Activated naive CD8-positive, alpha-beta T cell treated with anti-CD3 and anti-CD28 coated beads, Interleukin-2, amount 10 ng/mL, durations not matched to agents 7 days and 5 days (primary cell): ENCODE measurements around the gene RAB3GAP1. TPM values are rescaled to one million over a fixed set of nuclear protein-coding genes. Genes with fewer than 3 reads are reported as not detected.
A peak's percentile ranks its signal among the peaks of the same experiment; 100 is the strongest.

Experiments used
- ATAC-seq: fragments of 150-1000 bp; cut with Tn5 transposase; one replicate; pipeline ENCODE4 v1.10.0; 2021; ENCODE audit warnings: low read depth, moderate library complexity
- POLR2A ChIA-PET: fragments of 350-600 bp; sonication (Branson Sonifier 250); formaldehyde crosslinking; loops from one replicate; lab custom pipeline; 2021; ENCODE audit warnings: antibody characterized with exemption; lab: Charles Lee
- DNase-seq: peaks from one replicate; pipeline ENCODE4 v3.0.0; 2021
- H3K27ac Mint-ChIP-seq: one replicate; pipeline ENCODE4 v1.8.0; 2022; ENCODE audit warnings: mild to moderate bottlenecking, mixed read lengths
- H3K27me3 Mint-ChIP-seq: one replicate; pipeline ENCODE4 v1.8.0; 2022; ENCODE audit warnings: mild to moderate bottlenecking, moderate library complexity, mixed read lengths
- H3K36me3 Mint-ChIP-seq: one replicate; pipeline ENCODE4 v1.8.0; 2021; ENCODE audit warnings: mild to moderate bottlenecking, mixed read lengths
- H3K4me1 Mint-ChIP-seq: one replicate; pipeline ENCODE4 v1.8.0; 2021; ENCODE audit warnings: mixed read lengths
- H3K4me3 Mint-ChIP-seq: one replicate; pipeline ENCODE4 v1.8.0; 2022; ENCODE audit warnings: mild to moderate bottlenecking, moderate library complexity, mixed read lengths
- H3K9me3 Mint-ChIP-seq: one replicate; pipeline ENCODE4 v1.8.0; 2021; ENCODE audit warnings: mixed read lengths
- total RNA-seq, 2 experiments: library from RNA; stranded (reverse); gene quantifications; one replicate each; pipeline ENCODE4 v1.2.3, GENCODE V29; 2021

RAB3GAP1 gene
- total RNA-seq, 2 experiments from 2014 or later: 22.9 to 24.0 TPM

- ATAC-seq (no peak), DNase-seq (no peak)
- Mint-ChIP-seq H3K27me3 (no peaks in the 10 kb centered on the region), H3K4me3 (no peak overlapping the region), H3K9me3 (no peaks in the 10 kb centered on the region), H3K27ac (peak overlapping the region; percentile 22), H3K4me1 (peaks cover 21% of the 10 kb centered on the region), H3K36me3 (peaks cover 29% of the 10 kb centered on the region)
- POLR2A ChIA-PET: interaction anchor here (1.6 kb wide), 1 partner anchor 573 kb away, joined by 4 read pairs; no protein-coding TSS in a partner anchor
These were observed 116.2 kb downstream of the RAB3GAP1 start for GRCh38 chr2:135168204-135168856.

GRCh38 chr2:135169900-135170753, 118.0 kb downstream of the RAB3GAP1 start:
- ATAC-seq: peak; percentile 63
- no peak for DNase-seq
- POLR2A ChIA-PET: no interaction called here
- H3K27ac Mint-ChIP-seq: peak overlapping the region; percentile 95
- H3K36me3 Mint-ChIP-seq: peaks cover 29% of the 10 kb centered on the region
- H3K4me1 Mint-ChIP-seq: peaks cover 23% of the 10 kb centered on the region
- no peaks in the 10 kb centered on the region for H3K9me3 Mint-ChIP-seq
- peak overlapping the region; percentile 86 for H3K4me3 Mint-ChIP-seq
- H3K27me3 Mint-ChIP-seq: no peaks in the 10 kb centered on the region

DNA sequence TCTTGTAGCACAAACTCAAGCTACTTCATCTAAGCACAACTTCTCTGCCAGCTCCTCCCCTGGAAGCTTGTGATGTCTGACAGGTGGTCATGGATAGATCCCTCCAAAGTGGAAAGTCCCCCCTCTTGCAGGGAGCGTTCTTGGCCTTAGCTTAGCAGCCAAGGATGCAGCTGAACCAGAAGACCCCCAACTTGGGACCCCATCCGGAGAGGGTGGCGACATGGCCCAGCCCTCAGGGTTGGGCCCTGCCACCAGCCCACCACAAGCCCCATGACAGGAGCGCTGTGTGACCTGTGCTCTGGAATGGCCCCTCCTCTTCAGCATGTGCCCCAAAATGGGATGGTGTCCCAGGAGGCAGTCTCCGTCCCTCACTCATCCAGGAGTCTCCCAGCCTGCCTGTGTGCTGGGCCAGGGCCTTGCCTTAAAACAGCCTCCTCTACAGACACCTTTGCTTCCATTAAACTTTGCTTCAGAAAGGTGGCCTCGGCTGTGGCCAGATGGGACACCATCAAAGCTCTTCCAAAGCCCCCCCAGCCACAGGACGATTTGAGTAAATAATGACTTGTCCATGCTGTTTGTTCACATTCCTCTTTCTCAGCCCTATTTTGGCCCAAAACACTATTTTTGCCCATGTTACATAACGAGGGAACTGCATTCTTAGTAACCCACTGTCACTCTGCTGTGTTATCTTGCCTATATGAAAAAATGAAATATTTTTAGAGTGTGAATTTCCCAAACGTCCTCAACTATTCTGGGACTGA, 122.1 kb downstream of the RAB3GAP1 start:
- Mint-ChIP-seq H3K4me1 (peaks cover 17% of the 10 kb centered on the region), H3K4me3 (no peak overlapping the region), H3K27me3 (no peaks in the 10 kb centered on the region), H3K36me3 (peaks cover 32% of the 10 kb centered on the region), H3K27ac (no peak overlapping the region), H3K9me3 (peaks cover 7% of the 10 kb centered on the region)
- ATAC-seq (no peak), DNase-seq (no peak)
- POLR2A ChIA-PET: interaction anchor here (1.5 kb wide), 1 partner anchor 122 kb away, joined by 3 read pairs; the partner anchor contains the start of gene RAB3GAP1

- DNase-seq (no peak), ATAC-seq (no peak)
- no peak overlapping the region for H3K4me3 Mint-ChIP-seq
- POLR2A ChIA-PET: no interaction called here
- H3K27ac Mint-ChIP-seq: no peak overlapping the region
- H3K36me3 Mint-ChIP-seq: peaks cover 31% of the 10 kb centered on the region
- peaks cover 7% of the 10 kb centered on the region for H3K9me3 Mint-ChIP-seq
- no peaks in the 10 kb centered on the region for H3K27me3 Mint-ChIP-seq
- H3K4me1 Mint-ChIP-seq: peaks cover 15% of the 10 kb centered on the region
These were observed 122.7 kb downstream of the RAB3GAP1 start for GRCh38 chr2:135174810-135175093.

DNA sequence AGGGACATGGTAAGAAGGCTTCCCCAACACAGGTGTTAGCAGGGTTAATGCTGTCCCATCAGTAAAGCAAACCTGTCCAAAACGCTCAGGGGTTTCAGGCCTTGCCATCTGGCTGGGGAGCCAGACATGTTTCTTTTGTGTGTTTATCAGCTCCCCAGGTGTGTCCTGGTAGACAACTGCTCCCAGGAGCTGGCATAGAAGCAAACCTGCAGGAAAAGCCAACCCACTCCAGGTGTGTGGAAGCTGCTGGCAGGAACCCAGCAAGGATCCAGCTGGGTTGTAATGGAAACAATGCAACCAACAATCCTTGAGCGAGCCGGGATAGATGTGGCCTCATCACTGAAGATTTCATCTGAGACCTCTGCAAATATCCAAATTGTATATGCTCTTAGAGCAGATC, 123.1 kb downstream of the RAB3GAP1 start:
- peaks cover 31% of the 10 kb centered on the region for H3K36me3 Mint-ChIP-seq

GRCh38 chr2:135179689-135180088, 127.6 kb downstream of the RAB3GAP1 start:
- Mint-ChIP-seq H3K27ac (no peak overlapping the region), H3K36me3 (peaks cover 17% of the 10 kb centered on the region), H3K9me3 (peaks cover 7% of the 10 kb centered on the region), H3K4me3 (no peak overlapping the region), H3K27me3 (no peaks in the 10 kb centered on the region), H3K4me1 (no peaks in the 10 kb centered on the region)
- DNase-seq (no peak), ATAC-seq (no peak)
- POLR2A ChIA-PET: no interaction called here

More for the DNA sequence above, 123.1 kb downstream of the RAB3GAP1 start:
- peaks cover 7% of the 10 kb centered on the region for H3K9me3 Mint-ChIP-seq
- DNase-seq (no peak), ATAC-seq (no peak)
- POLR2A ChIA-PET: no interaction called here
- no peak overlapping the region for H3K27ac Mint-ChIP-seq
- H3K4me3 Mint-ChIP-seq: no peak overlapping the region
- no peaks in the 10 kb centered on the region for H3K27me3 Mint-ChIP-seq
- H3K4me1 Mint-ChIP-seq: peaks cover 13% of the 10 kb centered on the region

DNA sequence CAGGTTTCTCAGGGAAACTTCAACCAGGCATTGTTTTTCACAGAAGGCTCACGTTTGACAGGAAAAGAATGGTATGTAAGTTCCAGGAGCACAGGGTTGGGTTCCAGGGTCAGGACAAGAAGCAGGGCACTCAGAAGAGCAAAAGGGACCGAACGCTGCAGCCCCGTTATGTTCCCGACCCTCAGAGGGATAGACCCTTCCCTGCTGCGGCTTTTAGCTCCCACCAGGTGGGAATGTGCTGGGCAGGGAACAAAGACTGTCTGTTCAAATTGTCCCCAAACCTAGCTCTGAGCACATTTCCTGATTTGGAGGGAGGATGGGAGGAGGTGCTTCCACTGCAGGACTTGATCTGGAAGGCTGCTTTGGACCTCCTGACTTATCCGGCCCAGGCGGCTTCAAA, 130.1 kb downstream of the RAB3GAP1 start:
- Mint-ChIP-seq H3K27ac (no peak overlapping the region), H3K4me1 (no peaks in the 10 kb centered on the region), H3K9me3 (peaks cover 2% of the 10 kb centered on the region), H3K36me3 (peaks cover 7% of the 10 kb centered on the region), H3K4me3 (no peak overlapping the region), H3K27me3 (no peaks in the 10 kb centered on the region)
- DNase-seq: no peak
- no peak for ATAC-seq
- POLR2A ChIA-PET: no interaction called here

DNA sequence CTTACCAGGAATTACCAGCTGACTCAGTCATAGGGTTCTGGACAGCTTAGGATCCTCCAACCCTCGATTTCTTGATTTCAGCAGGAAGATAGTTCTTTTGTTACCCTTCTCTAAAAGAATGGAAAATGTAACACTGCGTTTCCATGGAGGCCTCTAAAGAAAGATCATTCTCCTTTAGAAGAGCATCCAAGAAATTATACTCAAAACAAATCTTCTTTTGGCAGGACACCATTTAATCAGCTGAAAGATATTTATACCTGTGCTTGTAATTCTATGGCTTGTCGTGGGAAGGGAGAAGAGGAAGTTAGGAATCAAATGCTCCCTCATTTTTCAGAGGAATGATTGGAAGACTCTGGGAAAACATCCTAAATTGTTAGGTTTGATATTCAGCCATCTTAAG, 130.5 kb downstream of the RAB3GAP1 start:
- Mint-ChIP-seq H3K9me3 (peaks cover 2% of the 10 kb centered on the region), H3K4me3 (no peak overlapping the region), H3K27ac (no peak overlapping the region), H3K4me1 (no peaks in the 10 kb centered on the region), H3K27me3 (no peaks in the 10 kb centered on the region), H3K36me3 (peaks cover 6% of the 10 kb centered on the region)
- DNase-seq: no peak
- POLR2A ChIA-PET: no interaction called here
- no peak for ATAC-seq

- Mint-ChIP-seq H3K36me3 (peaks cover 8% of the 10 kb centered on the region), H3K27me3 (no peaks in the 10 kb centered on the region), H3K27ac (no peak overlapping the region), H3K9me3 (peaks cover 3% of the 10 kb centered on the region), H3K4me1 (no peaks in the 10 kb centered on the region), H3K4me3 (no peak overlapping the region)
- POLR2A ChIA-PET: no interaction called here
- no peak for DNase-seq
- no peak for ATAC-seq
These were observed 131.7 kb downstream of the RAB3GAP1 start for GRCh38 chr2:135183822-135184221.

- ATAC-seq (no peak), DNase-seq (no peak)
- POLR2A ChIA-PET: no interaction called here
- Mint-ChIP-seq H3K9me3 (peaks cover 8% of the 10 kb centered on the region), H3K4me1 (no peaks in the 10 kb centered on the region), H3K27me3 (no peaks in the 10 kb centered on the region), H3K36me3 (peaks cover 11% of the 10 kb centered on the region), H3K27ac (no peak overlapping the region), H3K4me3 (no peak overlapping the region)
These were observed 134.0 kb downstream of the RAB3GAP1 start for GRCh38 chr2:135186054-135186453.

- no peak overlapping the region for H3K27ac Mint-ChIP-seq
- H3K27me3 Mint-ChIP-seq: no peaks in the 10 kb centered on the region
- peaks cover 11% of the 10 kb centered on the region for H3K36me3 Mint-ChIP-seq
- POLR2A ChIA-PET: no interaction called here
- DNase-seq: no peak
- H3K4me3 Mint-ChIP-seq: no peak overlapping the region
- H3K9me3 Mint-ChIP-seq: peaks cover 10% of the 10 kb centered on the region
- H3K4me1 Mint-ChIP-seq: no peaks in the 10 kb centered on the region
- no peak for ATAC-seq
These were observed 135.2 kb downstream of the RAB3GAP1 start for GRCh38 chr2:135187270-135187669.

DNA sequence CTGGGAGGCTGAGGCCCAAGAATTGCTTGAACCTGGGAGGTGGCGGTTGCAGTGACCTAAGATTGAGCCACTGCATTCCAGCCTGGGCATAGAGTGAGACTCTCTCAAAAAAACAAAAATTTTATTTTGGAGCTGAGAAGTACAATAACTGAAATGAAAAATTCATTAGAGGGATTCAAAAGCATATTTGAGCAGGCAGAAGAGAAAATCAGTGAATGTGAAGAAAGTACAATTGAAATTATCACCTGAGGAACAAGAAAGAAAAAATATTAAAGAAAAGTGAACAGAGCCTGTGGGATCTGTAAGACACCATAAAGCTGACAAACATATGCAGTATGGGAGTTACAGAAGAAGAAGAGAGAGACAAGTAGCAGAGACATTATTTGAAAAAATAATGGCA, 137.1 kb downstream of the RAB3GAP1 start:
- DNase-seq (no peak), ATAC-seq (no peak)
- Mint-ChIP-seq H3K9me3 (peaks cover 14% of the 10 kb centered on the region), H3K27ac (no peak overlapping the region), H3K36me3 (peaks cover 18% of the 10 kb centered on the region), H3K27me3 (no peaks in the 10 kb centered on the region), H3K4me1 (no peaks in the 10 kb centered on the region), H3K4me3 (no peak overlapping the region)
- POLR2A ChIA-PET: no interaction called here

DNA sequence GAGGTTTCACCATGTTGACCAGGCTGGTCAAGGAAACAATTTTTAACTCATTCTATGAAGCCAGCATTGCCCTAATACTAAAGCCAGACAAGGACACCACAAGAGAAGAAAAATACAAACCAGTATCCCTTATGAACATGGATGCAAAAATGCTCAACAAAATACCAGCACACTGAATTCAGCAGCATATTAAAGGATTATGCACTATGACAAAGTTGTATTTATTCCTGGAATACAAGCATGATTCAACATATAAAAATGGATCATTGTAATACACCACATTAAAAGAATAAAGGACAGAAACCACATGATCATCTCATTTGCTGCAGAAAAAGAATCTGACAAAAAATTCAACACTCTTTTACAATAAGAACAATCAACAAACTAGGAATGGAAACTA, 138.7 kb downstream of the RAB3GAP1 start:
- no peaks in the 10 kb centered on the region for H3K27me3 Mint-ChIP-seq
- peaks cover 16% of the 10 kb centered on the region for H3K36me3 Mint-ChIP-seq
- H3K4me1 Mint-ChIP-seq: no peaks in the 10 kb centered on the region
- no peak overlapping the region for H3K27ac Mint-ChIP-seq
- POLR2A ChIA-PET: no interaction called here
- ATAC-seq (no peak), DNase-seq (no peak)
- peaks cover 14% of the 10 kb centered on the region for H3K9me3 Mint-ChIP-seq
- no peak overlapping the region for H3K4me3 Mint-ChIP-seq
